ENCODE data around the gene CEP19. TPM values are rescaled to one million over a fixed set of nuclear protein-coding genes. Genes with fewer than 3 reads are reported as not detected.
A peak's percentile ranks its signal among the peaks of the same experiment; 100 is the strongest.

Gene CEP19
- total RNA-seq, result under 1 TPM; 0.26 to 0.68 (median 0.49) TPM

- Histone ChIP-seq H3K9me3 (no peaks in the 10 kb centered on the region), H3K27me3 (no peaks in the 10 kb centered on the region), H3K36me3 (no peaks in the 10 kb centered on the region), H3K4me3 (peak within 1 kb of the TSS; percentile 89), H3K4me1 (peaks cover 27% of the 10 kb centered on the region), H3K27ac (peak within 1 kb of the TSS; percentile 96)
- 0% methylated on average over 1 of the region's 68 CpGs for WGBS
- DNase-seq (ENCODE audit: low spot score in 2 of 2), result peak; percentile 86
- TF ChIP-seq POLR2A (IDR thresholded peaks at IDR 0.05), result peak in 1 of 2 donors; percentile 46
- TF ChIP-seq CTCF (IDR thresholded peaks at IDR 0.05), result peak in 1 of 2 donors; percentile 7
- no peak for TF ChIP-seq POLR2AphosphoS5 (IDR thresholded peaks at IDR 0.05)
- TF ChIP-seq EP300 (IDR thresholded peaks at IDR 0.05), result no peak
These were observed at the start of gene CEP19, which contains the start of gene PIGX for GRCh38 chr3:196711838-196712513. Gene CEP19, minus strand, starts transcription at chr3:196712250. Its CDS starts 3,593 bp downstream, at chr3:196708657. Gene PIGX, plus strand, starts transcription at chr3:196712377.

- Histone ChIP-seq H3K36me3 (no peaks in the 10 kb centered on the region), H3K4me1 (peaks cover 9% of the 10 kb centered on the region), H3K27ac (no peak overlapping the region), H3K4me3 (no peak overlapping the region), H3K27me3 (no peaks in the 10 kb centered on the region), H3K9me3 (no peaks in the 10 kb centered on the region)
- DNase-seq (ENCODE audit: low spot score in 2 of 2), result no peak
- WGBS, result 86% methylated on average over 9 of the region's 9 CpGs
- TF ChIP-seq CTCF (IDR thresholded peaks at IDR 0.05), result no peak
- no peak for TF ChIP-seq POLR2A (IDR thresholded peaks at IDR 0.05)
- no peak for TF ChIP-seq POLR2AphosphoS5 (IDR thresholded peaks at IDR 0.05)
- no peak for TF ChIP-seq EP300 (IDR thresholded peaks at IDR 0.05)
These were observed 46.1 kb upstream of the CEP19 start for GRCh38 chr3:196757876-196758739.

GRCh38 chr3:196756732-196757131, 44.7 kb upstream of the CEP19 start:
- H3K4me3 ChIP-seq, result no peak overlapping the region
- no peak for DNase-seq (ENCODE audit: low spot score in 2 of 2)
- WGBS, result 73% methylated on average over 4 of the region's 4 CpGs
- peaks cover 9% of the 10 kb centered on the region for H3K4me1 ChIP-seq
- no peaks in the 10 kb centered on the region for H3K27me3 ChIP-seq
- TF ChIP-seq EP300 (IDR thresholded peaks at IDR 0.05) (no peak), CTCF (IDR thresholded peaks at IDR 0.05) (no peak), POLR2A (IDR thresholded peaks at IDR 0.05) (no peak), POLR2AphosphoS5 (IDR thresholded peaks at IDR 0.05) (no peak)
- no peaks in the 10 kb centered on the region for H3K36me3 ChIP-seq
- no peaks in the 10 kb centered on the region for H3K9me3 ChIP-seq
- no peak overlapping the region for H3K27ac ChIP-seq

- Histone ChIP-seq H3K27me3 (no peaks in the 10 kb centered on the region), H3K36me3 (no peaks in the 10 kb centered on the region), H3K4me3 (no peak overlapping the region), H3K27ac (no peak overlapping the region), H3K9me3 (no peaks in the 10 kb centered on the region), H3K4me1 (peaks cover 9% of the 10 kb centered on the region)
- WGBS, result 68% methylated on average over 9 of the region's 9 CpGs
- TF ChIP-seq CTCF (IDR thresholded peaks at IDR 0.05), result no peak
- TF ChIP-seq POLR2A (IDR thresholded peaks at IDR 0.05), result no peak
- no peak for TF ChIP-seq POLR2AphosphoS5 (IDR thresholded peaks at IDR 0.05)
- DNase-seq (ENCODE audit: low spot score in 2 of 2), result no peak
These were observed 42.3 kb upstream of the CEP19 start for GRCh38 chr3:196754091-196754981.
